NCI-H2196 treated with DMSO at 0.1 percent for 48 hours (cell line): Measurements from ENCODE around the gene GIMAP1.

Experiments used
- DNase-seq: peaks from one replicate; lab custom pipeline; 2025; ENCODE audit not compliant: unreplicated experiment; lab: John Stamatoyannopoulos, UW

Gene GIMAP1

DNA sequence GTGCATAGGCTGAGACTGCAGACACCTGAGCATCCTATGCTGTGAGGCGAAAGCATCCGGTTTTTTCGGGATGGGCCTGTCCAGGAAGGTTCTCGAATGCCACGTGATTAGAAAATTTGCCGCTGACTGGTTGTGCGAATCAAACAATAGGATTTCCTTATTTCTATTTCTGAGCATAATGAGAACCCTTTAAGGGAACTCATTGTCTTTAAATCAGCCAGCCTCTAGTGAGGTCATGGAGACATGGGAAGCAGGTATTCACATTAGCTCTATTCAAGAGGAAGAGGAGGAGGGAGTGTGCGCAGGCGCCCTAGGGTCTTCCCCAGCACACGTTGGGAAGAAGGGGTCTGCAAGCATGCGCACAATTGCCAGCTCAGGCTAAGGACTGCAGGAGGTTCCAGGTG is 5.6 kb downstream of the GIMAP1 start:
- no peak for DNase-seq

DNA sequence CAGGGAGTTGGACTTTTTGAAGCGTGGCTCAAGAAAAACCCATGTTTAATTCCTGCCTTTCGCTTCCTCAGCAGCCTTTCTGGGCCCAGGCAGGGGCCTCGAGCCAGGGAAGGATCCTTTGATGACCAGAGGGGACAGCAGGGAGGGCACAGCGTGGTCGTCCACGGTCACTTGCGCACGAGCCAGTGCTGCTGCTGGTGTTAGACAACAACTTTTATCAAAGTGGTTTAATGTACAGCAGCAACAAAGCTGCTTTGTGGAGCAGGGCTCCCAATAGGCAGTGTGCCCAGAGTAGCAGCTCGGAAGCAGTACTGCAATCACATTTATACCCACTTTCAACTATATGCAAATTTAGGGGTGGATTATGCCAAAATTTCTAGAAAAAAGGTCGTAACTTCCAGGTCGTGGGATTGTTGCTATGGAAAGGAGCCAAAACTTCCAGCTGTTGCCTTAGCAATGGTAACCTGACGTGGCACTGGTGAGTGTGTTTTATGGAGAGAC is 6.1 kb downstream of the GIMAP1 start:
- no peak for DNase-seq

DNA sequence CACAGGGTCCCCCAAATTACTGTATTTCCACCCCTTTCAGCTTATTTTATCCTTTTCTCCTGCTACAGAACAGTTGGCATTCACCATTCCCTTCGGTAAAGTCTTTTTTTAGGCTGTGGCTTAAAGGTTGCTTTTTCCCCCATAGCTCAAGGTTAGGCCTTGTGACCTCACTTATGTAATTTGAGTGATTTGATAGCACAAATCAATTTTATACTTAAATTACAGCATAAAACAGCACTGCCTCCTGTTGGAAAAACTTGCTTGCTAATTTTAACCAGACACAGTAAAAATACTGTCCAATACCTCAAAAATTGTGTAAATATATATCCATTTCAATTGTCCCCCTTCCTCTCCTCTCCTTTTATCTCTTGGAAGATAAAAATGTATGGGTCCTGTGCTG is 7.1 kb downstream of the GIMAP1 start:
- no peak for DNase-seq

DNA sequence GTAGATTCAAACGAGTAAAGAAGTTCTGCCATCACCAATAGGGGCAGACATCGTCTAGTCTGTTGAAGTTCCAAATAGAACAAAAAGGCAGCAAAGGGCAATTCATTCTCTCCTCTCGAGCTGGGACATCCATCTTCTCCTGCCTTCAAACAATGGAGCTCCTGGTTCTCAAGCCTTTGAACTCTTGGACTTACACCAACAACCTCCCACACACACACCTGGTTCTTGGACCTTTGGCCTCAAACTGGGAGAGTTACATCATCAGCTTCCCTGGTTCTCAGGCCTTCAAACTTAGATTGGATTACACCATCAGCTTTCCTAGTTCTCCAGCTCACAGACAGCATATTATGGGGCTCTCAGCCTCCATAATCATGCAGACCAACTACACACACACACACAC is 11.0 kb downstream of the GIMAP1 start:
- DNase-seq, result no peak

DNA sequence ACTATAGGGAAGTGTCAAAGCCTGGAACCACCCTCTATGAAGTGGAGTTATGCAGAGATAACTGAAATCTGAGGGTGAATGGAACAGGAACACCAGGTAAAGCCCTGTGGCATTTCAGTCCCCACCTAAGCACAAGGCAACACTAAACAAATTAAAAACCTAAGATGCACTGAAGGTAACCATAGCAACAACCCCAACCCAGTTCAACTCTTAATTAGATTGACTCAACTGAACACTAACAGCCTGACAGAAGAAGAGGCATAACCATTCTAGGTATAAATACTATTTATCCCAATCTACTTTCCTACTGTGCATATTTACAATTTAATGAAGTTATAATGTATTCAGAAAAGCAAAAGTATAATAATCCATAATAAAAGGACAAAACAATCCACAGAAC is 11.6 kb downstream of the GIMAP1 start:
- DNase-seq, result no peak

DNA sequence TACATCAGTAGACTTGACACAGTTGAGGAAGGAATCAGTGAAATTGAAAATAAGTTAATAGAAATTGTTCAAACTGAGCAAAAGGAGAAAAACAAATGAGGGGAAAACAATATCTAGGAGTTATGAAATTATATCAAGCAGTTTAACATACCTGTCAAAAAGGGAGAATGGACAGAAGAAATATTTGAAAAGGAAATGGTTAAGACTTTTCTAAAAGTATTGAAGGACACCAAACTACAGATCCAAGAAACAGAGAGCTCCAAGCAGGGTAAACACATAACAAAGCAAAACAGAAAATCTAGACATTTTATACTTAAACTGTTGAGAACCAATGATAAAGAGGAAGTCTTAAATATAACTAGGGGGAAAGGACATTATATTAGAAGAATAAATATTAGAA is 12.2 kb downstream of the GIMAP1 start:
- DNase-seq, result no peak

DNA sequence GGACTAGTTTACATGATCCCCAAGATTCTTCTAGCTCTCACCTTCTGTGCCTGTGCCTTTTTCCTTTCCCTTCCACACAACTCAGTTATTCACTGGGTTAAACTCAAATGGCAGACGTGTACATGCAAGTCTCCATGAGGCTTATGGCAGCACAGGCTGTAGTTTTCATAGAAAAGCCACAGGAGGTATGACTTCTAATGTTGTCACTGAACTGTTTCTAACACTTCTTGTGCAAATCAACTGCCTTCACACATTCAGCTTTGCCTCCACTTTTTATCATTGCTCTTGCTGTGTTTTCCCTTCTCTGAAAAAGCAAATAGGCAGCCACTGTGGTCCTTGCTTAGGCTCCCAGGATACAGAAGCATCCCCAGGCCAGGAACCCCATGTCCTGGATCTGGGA is 15.5 kb downstream of the GIMAP1 start:
- no peak for DNase-seq

DNA sequence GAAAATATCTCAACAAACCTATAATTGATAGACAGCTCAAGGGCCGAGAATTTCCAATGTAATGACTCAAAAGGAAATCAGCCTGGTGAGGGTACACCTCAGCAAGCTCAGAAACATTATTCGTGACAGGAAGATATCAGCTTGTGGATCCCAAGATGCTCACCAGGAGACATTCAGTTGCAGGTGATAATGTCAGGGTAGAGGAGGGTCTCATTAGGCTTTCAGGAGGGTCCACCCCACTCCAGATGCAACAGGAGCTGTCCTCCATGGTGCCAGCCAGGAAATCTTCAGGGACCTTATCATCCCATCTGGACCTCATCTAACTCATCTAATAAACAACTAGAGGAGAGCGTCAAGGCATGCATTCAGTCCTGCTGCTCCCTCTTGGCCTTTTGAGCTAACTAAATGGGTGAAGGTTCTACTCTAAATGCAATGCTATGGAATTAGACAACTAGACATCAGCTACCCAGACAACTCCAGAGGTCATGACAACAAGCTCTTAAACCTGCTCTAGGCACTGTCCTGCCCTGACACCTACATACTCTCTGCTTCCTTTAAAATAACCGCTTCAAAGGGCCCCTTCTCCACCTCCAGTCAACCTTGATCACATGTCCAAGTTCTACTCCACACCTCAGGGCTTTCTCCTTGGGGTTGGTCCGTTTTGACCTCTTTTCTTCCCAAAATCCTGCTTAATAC is 16.5 kb downstream of the GIMAP1 start:
- no peak for DNase-seq

DNA sequence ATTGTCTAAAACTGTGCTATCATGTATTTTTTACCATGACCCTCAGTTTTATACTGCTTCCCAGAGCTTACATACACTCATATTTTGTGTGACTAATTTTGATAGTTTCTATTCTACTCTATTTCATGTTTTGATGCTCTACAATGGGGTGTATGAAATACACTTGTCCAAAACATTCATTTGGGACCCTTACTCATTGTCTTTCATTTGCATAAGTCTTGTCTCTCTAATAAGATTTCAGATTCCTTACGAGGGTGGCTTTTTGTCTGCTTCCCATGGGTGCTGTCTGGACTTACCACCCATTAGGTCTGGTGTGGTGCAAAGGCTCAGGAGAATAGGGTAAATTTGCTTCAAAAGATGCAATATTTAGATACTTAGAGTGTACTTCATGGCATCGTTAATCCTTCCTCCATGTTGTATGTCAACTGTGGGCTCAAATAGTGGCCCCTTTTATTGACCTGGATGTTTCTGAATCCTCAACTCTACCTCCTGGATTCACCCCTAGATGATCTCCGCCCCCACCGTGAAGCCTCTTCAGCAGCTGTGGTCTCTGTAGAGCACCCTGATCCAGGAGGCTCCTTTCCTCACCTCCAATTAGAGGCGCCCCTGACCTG is 17.2 kb downstream of the GIMAP1 start:
- DNase-seq, result no peak

DNA sequence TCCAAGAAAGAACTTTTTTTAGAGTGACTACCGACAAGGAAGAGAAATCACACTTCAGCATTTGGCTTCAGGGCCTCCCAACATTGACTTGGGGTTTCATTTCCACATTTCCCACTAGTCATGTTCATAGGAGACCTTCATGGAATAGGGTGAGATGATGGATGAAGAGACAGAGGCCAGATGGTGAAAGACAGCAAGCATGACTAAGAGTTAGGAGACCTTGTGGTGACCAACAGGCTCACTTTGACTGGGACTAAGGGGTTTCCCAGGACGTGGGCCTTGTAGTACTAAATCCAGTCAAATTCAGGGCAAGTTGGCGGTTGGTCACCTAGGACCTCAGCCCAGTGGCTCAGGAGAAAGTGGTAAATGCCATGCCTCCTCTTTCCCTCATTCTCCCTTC is 17.8 kb downstream of the GIMAP1 start:
- DNase-seq, result no peak

DNA sequence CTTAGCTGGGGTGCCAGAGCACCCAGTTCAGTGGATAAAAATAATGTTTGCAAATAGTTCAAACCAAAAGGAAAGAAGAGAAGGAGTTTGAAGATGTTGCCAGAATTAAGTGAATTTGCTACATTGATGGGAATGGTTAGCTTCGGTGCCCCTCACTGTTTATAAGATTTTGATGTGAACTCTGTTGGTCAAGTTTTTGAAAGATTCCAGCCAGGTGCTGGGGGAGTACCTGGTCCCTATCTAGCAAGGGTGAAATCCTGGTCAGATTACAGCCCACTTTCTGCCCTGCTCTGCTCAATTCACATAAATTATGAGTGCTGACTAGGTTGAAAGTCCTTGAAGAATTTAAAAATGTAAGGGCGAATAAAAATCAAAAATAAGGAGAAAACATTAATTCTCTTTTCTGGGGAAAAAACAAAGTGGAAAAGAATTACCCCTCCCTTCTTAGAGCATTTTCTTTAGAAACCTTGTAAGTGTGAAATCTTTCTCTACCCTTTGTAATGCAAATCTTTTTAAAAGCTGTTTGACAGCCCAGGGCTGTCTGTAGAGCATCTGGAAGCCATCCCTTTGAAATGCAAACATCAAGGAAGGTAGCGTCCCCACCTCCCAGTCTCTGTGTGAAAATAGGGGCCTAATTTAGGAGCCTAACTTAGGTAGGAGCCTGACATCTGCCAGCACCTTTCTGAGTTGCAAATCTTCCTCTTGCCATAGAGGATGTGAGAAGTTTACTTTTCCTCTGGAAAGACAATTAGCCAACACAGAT is 19.4 kb downstream of the GIMAP1 start:
- no peak for DNase-seq

DNA sequence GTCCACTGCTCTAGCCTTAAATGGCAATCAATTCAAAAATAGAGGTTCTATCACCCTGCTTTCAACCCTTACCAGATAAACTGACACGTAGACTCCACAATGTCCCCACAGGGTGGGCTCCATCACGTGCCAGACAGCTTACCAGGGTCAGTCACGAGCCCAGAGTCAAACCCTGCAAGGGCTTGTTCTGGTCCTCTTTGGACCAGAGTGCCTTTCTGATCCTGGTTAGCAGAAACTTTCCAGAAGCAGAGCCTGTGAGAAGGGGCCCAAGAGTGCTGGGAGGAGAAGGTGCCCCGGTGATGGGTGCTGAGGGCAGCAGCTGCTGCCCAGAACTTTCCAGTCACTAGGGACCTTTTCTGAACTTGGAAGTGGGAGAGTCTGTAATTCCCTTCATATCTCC is 20.5 kb downstream of the GIMAP1 start:
- no peak for DNase-seq

DNA sequence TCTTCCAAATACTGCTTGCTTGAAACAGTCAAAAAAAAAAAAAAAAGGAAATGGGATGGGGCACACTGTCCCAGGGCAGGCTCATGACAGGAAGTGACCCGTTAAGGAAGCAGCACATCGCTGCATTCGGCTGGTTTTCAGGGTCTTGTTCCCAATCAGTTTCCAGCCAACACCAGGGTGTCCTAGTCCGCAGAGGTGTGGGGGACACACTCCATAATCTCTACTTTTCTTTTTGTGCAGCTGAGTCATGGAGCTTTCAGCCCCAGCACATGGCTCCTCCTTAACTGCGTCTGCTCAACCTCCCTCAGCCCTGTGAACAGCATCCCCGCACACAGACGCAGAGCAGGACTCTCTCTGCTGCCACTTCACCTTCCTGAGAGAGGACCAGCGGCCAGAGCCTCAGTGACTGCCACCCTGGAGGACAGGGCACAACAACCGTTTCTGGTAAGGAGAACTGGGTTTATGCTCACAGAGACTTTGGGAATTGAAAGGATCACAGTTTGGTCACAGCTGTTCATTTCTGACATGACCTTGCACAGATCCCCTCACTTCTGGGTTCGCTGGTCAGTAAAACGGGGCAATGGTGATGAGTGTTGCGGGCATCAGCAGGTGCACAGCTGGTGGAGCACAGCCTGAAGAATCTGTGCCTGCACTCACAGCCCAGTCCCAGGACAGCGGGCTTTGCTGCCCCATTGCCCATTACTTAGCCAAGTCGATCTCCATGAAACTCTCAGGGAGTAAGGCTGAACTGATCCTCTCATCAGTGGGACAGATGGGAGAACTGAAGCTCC is 21.0 kb downstream of the GIMAP1 start, which contains the start of gene GIMAP5:
GIMAP5 (plus strand) TSS at position 154 of the 791 bp plus-strand sequence. CDS start 3,467 bp downstream, outside the sequence.
- DNase-seq, result no peak

DNA sequence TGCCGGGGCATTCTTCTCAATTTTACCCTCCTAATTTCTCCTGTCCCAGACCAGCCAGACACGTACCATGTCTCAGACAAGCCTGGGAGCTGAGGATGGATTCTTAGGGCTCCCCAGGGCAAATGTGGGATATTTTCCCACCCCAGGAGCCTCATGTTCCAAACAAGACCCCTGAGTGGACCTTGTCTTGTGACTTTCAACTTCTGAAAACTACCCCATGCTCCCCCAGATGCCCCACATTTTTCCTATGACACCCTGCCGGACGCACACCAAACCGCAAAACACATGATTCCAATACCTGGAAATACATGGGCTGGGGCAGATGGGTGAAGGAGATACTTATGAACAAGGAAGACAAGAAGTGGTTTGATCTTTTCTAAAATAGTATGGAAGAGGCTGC is 21.7 kb downstream of the GIMAP1 start:
- DNase-seq, result no peak

DNA sequence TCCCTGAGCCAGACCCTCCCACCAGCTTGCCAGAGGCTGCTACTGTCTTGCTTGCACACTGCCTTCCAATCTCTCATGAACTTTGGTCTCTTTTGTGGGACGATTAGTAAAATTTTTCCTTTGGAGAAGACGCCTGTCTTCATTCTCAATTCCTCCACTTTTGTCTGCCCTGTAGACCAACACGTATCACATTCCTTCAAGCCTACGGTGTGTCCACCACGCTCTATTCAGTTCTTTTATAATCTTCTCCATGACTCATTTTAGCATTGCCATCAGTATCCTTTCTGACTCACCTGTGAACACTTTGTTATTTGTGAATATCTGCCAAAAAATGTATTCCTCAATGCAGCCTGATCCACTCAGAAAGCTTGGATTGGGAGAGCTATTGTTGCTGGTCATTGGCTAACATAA is 22.2 kb downstream of the GIMAP1 start:
- DNase-seq, result no peak

DNA sequence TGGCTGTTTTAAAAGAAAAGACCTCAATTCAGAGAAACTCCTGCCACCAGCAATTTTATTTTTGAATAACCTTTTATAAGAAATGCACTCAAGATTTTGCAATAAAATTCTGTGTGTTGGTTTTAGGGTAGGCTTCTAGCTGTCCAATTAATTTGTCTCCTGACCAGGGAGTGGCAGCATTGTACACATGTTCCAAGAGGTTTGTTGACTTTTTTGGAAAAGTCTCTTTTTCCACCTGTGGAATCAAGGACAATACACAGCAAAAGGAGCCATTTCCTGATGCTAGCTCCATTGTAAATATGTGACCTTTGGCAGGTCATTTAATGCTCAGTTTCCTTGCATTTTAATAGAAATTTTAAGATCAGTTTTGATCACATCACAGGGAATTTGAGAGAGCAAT is 22.6 kb downstream of the GIMAP1 start:
- no peak for DNase-seq

DNA sequence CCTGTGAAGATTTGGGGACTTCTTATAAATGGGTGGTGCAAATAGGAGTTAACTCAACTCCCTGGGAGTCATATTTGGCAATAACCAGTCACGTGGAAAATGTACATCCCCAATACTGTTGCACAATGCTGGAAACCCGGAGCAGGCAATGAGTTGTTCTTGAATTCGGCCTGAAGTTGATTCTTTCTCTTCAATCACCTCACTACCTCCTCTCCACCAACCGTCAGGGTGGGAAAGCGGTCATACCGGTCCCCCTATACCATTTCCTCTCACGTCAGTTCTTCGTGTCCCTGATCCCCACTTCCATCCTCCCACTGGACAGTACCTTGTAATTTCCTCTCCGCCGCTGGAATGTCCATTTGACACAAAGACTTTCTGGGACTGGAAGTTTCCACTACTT is 23.6 kb downstream of the GIMAP1 start:
- no peak for DNase-seq

DNA sequence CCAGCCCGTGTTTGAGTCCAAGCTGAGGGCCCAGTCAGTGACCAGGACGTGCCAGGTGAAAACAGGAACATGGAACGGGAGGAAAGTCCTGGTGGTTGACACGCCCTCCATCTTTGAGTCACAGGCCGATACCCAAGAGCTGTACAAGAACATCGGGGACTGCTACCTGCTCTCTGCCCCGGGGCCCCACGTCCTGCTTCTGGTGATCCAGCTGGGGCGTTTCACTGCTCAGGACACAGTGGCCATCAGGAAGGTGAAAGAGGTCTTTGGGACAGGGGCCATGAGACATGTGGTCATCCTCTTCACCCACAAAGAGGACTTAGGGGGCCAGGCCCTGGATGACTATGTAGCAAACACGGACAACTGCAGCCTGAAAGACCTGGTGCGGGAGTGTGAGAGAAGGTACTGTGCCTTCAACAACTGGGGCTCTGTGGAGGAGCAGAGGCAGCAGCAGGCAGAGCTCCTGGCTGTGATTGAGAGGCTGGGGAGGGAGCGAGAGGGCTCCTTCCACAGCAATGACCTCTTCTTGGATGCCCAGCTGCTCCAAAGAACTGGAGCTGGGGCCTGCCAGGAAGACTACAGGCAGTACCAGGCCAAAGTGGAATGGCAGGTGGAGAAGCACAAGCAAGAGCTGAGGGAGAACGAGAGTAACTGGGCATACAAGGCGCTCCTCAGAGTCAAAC is 26.0 kb downstream of the GIMAP1 start:
- DNase-seq, result no peak

DNA sequence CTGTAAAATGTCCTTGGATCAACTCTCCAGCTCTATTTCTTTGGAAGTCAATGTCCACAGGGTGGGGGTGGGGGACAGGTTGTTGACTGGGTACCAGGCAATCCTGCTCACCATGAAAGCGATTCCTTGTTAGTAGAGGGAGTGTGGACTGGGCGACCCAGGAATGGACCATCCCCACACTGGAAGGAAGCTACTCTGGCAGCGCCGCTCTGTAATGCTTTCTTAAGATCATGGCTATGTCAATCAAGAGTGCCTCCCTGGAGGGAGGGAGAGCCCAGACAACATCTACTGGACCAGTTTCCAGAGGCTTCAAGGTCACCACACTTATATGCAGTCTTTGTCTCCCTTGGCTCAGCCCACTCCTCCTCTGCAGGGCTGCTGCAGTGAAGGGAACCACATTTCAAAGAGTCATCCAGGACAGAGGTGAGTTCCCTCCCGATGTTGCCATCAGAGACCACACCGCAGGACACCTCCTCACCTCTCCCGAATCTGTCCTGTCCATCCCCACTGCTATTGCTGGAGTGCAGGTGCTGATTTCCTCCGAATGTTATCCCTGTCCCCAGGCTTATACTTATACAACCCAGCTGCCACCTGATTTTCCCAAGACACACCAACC is 27.7 kb downstream of the GIMAP1 start:
- DNase-seq, result no peak

DNA sequence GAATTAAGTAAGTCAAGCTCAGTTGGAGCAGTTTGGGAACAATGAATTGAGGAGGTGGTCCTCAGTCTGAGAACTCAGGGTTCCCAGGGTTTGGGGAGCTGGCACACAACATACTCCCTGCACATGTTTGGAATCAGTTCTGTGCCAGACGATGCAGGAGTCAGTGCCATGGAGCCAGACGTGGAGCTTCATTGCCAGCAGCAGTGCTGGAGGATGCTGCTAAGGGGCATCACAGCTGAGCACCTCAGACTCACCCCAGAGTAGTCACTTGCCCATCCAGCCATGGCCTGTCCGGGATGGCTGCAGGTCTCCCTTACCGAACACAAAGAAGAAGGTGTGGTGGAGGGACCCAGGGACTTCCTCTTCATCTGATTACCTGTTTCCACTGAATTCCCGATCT is 28.7 kb downstream of the GIMAP1 start:
- DNase-seq, result no peak
